ENCODE measurements around the gene TSFM. TPM values are rescaled to one million over a fixed set of nuclear protein-coding genes. Genes with fewer than 3 reads are reported as not detected.
A peak's percentile ranks its signal among the peaks of the same experiment; 100 is the strongest.

TSFM gene
- total and polyA plus RNA-seq, 8 donors = 7.2 to 16.7 (median 13.5) TPM

DNA sequence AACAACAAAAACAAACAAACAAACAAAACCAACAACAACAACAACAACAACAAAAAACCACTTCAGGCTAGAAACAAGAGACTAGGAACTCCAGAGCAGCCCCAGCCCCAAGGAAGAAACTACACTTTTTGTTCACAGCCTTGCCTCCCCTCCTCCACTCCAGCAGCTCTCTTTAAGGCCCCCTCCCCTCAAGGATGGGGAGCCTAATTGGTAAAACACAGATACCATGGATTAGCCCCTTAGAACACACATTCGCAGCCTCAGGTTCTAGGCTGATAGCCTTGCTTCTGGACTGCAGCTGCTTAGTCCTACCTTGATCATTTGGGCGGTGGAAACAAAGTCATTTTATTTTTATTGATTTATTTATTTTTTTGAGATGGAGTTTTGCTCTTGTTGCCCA, 47.8 kb downstream of the TSFM start:
- intact Hi-C loops (cut with DNase I) = loop anchor here in 2 of 3 donors (5.0 kb wide), 1 partner anchor 77 kb away; no protein-coding TSS in a partner anchor
- peaks cover 6 to 36% (median 31%) of the 10 kb centered on the region in 3 donors for H3K36me3 ChIP-seq

DNA sequence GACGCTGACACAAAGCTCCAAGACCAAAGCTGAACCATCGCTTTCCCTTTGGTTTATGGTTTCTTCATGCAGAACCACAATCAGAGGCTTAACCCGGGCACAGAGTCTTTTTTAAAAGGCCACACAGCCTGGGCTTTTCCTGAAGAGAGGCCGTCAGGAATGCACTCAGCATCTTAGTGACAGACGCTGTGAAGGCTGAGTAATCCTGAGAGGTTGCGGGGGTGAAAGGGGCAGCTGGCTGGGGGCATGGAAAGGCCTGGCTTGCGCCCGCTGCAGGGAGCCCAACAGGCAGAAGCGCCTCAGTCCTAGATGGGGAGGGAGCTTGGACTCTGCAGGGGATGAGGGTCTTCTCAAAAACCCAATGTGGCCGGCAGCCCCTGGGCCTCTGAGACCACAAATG, 50.4 kb downstream of the TSFM start:
- Histone ChIP-seq H3K9me3 (no peaks in the 10 kb centered on the region), H3K4me1 (peaks cover 61 to 73% (median 66%) of the 10 kb centered on the region in 3 donors), H3K27ac (peak overlapping the region in 1 of 4 donors; percentile 37), H3K36me3 (peaks cover 0 to 10% (median 5%) of the 10 kb centered on the region in 3 donors), H3K4me3 (no peak overlapping the region), H3K27me3 (no peaks in the 10 kb centered on the region)
- no peak for ATAC-seq
- FAIRE-seq = no peak
- intact Hi-C loops (cut with DNase I) = loop anchor here in 2 of 3 donors (5.0 kb wide), 1 partner anchor 74 kb away; no protein-coding TSS in a partner anchor
- TF ChIP-seq, protein P1, sequence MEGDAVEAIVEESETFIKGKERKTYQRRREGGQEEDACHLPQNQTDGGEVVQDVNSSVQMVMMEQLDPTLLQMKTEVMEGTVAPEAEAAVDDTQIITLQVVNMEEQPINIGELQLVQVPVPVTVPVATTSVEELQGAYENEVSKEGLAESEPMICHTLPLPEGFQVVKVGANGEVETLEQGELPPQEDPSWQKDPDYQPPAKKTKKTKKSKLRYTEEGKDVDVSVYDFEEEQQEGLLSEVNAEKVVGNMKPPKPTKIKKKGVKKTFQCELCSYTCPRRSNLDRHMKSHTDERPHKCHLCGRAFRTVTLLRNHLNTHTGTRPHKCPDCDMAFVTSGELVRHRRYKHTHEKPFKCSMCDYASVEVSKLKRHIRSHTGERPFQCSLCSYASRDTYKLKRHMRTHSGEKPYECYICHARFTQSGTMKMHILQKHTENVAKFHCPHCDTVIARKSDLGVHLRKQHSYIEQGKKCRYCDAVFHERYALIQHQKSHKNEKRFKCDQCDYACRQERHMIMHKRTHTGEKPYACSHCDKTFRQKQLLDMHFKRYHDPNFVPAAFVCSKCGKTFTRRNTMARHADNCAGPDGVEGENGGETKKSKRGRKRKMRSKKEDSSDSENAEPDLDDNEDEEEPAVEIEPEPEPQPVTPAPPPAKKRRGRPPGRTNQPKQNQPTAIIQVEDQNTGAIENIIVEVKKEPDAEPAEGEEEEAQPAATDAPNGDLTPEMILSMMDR (IDR thresholded peaks at IDR 0.05) = no peak
- no peak for DNase-seq
- WGBS, 2 donors = 56 to 59% methylated on average over 10 of the region's 10 CpGs

More for the DNA sequence above, 47.8 kb downstream of the TSFM start:
- no peak overlapping the region for H3K4me3 ChIP-seq
- TF ChIP-seq, protein P1 (IDR thresholded peaks at IDR 0.05) = no peak
- 77 to 82% methylated on average over 2 of the region's 2 CpGs for WGBS, 2 donors
- no peak overlapping the region for H3K27ac ChIP-seq
- no peak for ATAC-seq
- H3K27me3 ChIP-seq = no peaks in the 10 kb centered on the region
- H3K9me3 ChIP-seq = no peaks in the 10 kb centered on the region
- no peak for DNase-seq
- peaks cover 36 to 47% (median 40%) of the 10 kb centered on the region in 3 donors for H3K4me1 ChIP-seq
- FAIRE-seq = no peak

DNA sequence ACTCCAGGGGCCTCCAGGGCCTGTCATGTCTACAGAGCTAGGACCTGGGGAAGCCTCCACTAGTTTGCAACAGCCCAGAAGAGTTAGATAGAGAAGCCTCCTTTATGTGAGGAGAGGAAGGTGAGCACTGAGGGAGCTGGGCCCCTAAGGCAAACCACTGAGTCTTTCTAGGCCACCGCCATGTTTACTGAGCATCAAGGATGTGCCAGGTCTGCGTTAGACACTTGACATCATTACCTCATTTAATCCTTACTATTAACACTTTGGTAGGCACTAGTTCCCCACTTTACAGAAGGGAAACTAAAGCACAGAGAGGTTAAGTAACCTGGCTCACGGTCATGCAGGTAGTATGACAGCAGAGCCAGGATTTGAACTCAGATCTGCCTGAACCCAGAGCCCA, 51.1 kb downstream of the TSFM start:
- Histone ChIP-seq H3K4me1 (peaks cover 64 to 80% (median 73%) of the 10 kb centered on the region in 3 donors), H3K27ac (peak overlapping the region in 1 of 4 donors; percentile 17), H3K27me3 (no peaks in the 10 kb centered on the region), H3K36me3 (peaks cover 0 to 3% (median 0%) of the 10 kb centered on the region in 3 donors), H3K4me3 (no peak overlapping the region), H3K9me3 (no peaks in the 10 kb centered on the region)
- ATAC-seq = no peak
- FAIRE-seq = no peak
- WGBS, 2 donors = 56 to 58% methylated on average over 3 of the region's 3 CpGs
- TF ChIP-seq, protein P1 (IDR thresholded peaks at IDR 0.05) = no peak
- intact Hi-C loops (cut with DNase I) = loop anchor here in 2 of 3 donors (5.0 kb wide), 1 partner anchor 74 kb away; no protein-coding TSS in a partner anchor
- DNase-seq = no peak

DNA sequence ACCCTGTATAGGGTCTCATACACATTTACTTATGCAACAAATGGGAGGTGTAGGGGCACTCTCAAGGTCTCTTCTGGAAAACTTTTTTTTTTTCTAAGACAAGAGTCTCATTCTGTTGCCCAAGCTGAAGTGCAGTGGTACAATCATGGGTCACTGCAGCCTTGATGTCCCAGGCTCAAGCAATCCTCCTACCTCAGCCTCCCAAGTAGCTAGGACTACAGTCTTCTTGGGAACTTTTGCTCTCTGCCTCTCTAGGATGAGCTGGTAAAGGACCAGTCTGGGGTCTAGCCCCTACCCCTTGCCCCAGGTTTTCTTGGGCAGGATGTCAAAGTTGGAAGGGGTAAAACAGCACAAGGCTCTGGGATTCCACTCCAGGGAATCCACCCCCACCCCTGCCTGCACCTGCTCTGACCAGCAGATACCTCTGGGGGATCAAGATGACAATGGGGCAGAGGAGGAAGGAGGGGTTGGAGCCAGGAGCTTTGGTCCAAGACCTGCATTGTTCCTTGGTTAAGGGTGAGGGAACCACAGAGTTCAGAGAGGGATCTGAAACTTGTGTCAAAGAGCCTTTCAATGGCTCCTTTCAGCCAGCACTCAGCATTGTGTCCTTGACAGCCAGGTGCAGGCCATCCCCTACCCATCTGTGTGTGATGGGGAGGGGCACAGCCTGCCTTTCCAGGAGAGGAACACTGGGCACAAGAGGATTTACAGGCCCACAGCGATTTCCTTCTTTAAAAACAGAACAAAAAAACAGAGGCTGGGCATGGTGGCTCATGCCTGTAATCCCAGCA, 51.7 kb downstream of the TSFM start:
- no peaks in the 10 kb centered on the region for H3K36me3 ChIP-seq
- 0 to 12% methylated on average over 1 of the region's 1 CpG for WGBS, 2 donors
- no peaks in the 10 kb centered on the region for H3K9me3 ChIP-seq
- no peaks in the 10 kb centered on the region for H3K27me3 ChIP-seq
- ATAC-seq = no peak
- no peak overlapping the region for H3K4me3 ChIP-seq
- intact Hi-C loops (cut with DNase I) = loop anchor here in 2 of 3 donors (5.0 kb wide), 1 partner anchor 73 kb away; no protein-coding TSS in a partner anchor
- H3K27ac ChIP-seq = peak overlapping the region in 1 of 4 donors; percentile 17
- DNase-seq = no peak
- FAIRE-seq = no peak
- H3K4me1 ChIP-seq = peaks cover 64 to 85% (median 79%) of the 10 kb centered on the region in 3 donors
- TF ChIP-seq, protein P1 (IDR thresholded peaks at IDR 0.05) = no peak

All from pancreas (tissue), 10 donors.